Endometrial microvascular endothelial cells (primary cell): ENCODE measurements around the gene NLRP10. TPM values are rescaled to one million over a fixed set of nuclear protein-coding genes. Genes with fewer than 3 reads are reported as not detected.

Experiments used
- in situ Hi-C: cut with HindIII; loops from 2 replicates; pipeline ENCODE4 v1.10.0; 2017; ENCODE audit warnings: low sequenced_read_pairs, low pct_unique_long_range_greater_than_20kb; ENCODE audit errors: inconsistent ontology term
- total RNA-seq: library from RNA; depleted of rRNA; stranded (reverse); fragments of >200 nt; gene quantifications from one replicate; pipeline ENCODE4 v1.2.3, GENCODE V29; 2015; ENCODE audit errors: inconsistent ontology term

NLRP10 gene
- total RNA-seq, 1 donor from 2014 or later = not detected

- in situ Hi-C loops = no loop called here
Observed at GRCh38 chr11:7927635-7928034, 37.6 kb downstream of the NLRP10 start.

- in situ Hi-C loops = no loop called here
Observed at GRCh38 chr11:7924536-7924935, 40.7 kb downstream of the NLRP10 start.

- in situ Hi-C loops = no loop called here
Observed at GRCh38 chr11:7918141-7918540, 47.1 kb downstream of the NLRP10 start.

Other genes starting within 250 kb of the NLRP10 start
- gene OR5P2, start 168.5 kb downstream of the NLRP10 start, total RNA-seq = not detected
- not detected for gene OR5P3, start 134.6 kb downstream of the NLRP10 start, total RNA-seq
- not detected for gene OR10A6, start 34.2 kb downstream of the NLRP10 start, total RNA-seq
- gene OR10A3, start 23.7 kb downstream of the NLRP10 start, total RNA-seq = not detected
- gene EIF3F, start 21.9 kb upstream of the NLRP10 start, total RNA-seq = 238 TPM
- 0.37 TPM for gene TUB, start 115.8 kb upstream of the NLRP10 start, total RNA-seq
- gene RIC3, start 203.6 kb upstream of the NLRP10 start, total RNA-seq = not detected